ENCODE data around the gene USF1. TPM values are rescaled to one million over a fixed set of nuclear protein-coding genes. Genes with fewer than 3 reads are reported as not detected.

USF1 gene
- total and polyA plus RNA-seq, 2 experiments from 2014 or later, result 23.8 to 74.8 TPM

GRCh38 chr1:161021970-161022353 is 23.8 kb downstream of the USF1 start (continued):
- no peak for TF ChIP-seq ZNF462 (CRISPR knock-in tag; IDR thresholded peaks at IDR 0.05)
- no peak for TF ChIP-seq CREB1 (CRISPR knock-in tag; IDR thresholded peaks at IDR 0.05; ENCODE audit: low read depth)
- TF ChIP-seq ETS1 (IDR thresholded peaks at IDR 0.05), result no peak
- TF ChIP-seq POLR2AphosphoS5 (IDR thresholded peaks at IDR 0.05; ENCODE audit: low read depth), result no peak
- TF ChIP-seq ZNF331 (CRISPR knock-in tag; IDR thresholded peaks at IDR 0.05; ENCODE audit: low read depth), result no peak
- TF ChIP-seq EZH2 (IDR thresholded peaks at IDR 0.05; ENCODE audit: low read depth, unreplicated experiment), result no peak
- TF ChIP-seq JUNB (IDR thresholded peaks at IDR 0.05; ENCODE audit: unreplicated experiment), result no peak
- no peak for TF ChIP-seq REST (IDR thresholded peaks at IDR 0.05; ENCODE audit: unreplicated experiment)

Measured in GM23338 (cell line).